ENCODE measurements around the gene HRH3.
A peak's percentile ranks its signal among the peaks of the same experiment; 100 is the strongest.

HRH3 gene

DNA sequence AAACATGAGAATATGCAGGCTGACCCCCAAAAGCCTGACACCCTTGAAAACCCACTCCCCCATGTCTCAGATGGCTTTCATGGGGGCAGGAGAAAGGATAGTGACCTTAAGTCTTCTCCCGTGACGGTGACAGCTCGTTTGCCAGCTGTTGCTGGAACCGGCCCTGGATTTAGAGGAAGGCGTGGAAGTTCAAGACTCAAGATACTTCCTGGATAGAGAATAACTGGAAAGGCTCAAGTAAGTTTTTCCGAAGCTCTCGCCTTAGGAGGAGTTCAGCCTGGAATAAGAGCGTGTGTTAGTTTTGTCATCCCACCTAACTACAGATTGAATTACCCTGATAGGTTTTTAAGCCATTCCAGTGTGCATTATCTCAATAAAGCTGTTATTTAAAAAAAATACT lies 48.8 kb downstream of the HRH3 start:
- H3K4me3 Mint-ChIP-seq: no peak overlapping the region
- no peak for DNase-seq
- peak overlapping the region; percentile 62 for H3K27ac Mint-ChIP-seq
- TF ChIP-seq, protein P1, sequence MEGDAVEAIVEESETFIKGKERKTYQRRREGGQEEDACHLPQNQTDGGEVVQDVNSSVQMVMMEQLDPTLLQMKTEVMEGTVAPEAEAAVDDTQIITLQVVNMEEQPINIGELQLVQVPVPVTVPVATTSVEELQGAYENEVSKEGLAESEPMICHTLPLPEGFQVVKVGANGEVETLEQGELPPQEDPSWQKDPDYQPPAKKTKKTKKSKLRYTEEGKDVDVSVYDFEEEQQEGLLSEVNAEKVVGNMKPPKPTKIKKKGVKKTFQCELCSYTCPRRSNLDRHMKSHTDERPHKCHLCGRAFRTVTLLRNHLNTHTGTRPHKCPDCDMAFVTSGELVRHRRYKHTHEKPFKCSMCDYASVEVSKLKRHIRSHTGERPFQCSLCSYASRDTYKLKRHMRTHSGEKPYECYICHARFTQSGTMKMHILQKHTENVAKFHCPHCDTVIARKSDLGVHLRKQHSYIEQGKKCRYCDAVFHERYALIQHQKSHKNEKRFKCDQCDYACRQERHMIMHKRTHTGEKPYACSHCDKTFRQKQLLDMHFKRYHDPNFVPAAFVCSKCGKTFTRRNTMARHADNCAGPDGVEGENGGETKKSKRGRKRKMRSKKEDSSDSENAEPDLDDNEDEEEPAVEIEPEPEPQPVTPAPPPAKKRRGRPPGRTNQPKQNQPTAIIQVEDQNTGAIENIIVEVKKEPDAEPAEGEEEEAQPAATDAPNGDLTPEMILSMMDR (IDR thresholded peaks at IDR 0.05): no peak
- peaks cover 3% of the 10 kb centered on the region for H3K27me3 Mint-ChIP-seq (ENCODE audit: low read depth, poor library complexity)
- H3K4me1 Mint-ChIP-seq: no peaks in the 10 kb centered on the region
- H3K9me3 Mint-ChIP-seq: no peaks in the 10 kb centered on the region
- H3K36me3 Mint-ChIP-seq (ENCODE audit: low read depth): peaks cover 39% of the 10 kb centered on the region

DNA sequence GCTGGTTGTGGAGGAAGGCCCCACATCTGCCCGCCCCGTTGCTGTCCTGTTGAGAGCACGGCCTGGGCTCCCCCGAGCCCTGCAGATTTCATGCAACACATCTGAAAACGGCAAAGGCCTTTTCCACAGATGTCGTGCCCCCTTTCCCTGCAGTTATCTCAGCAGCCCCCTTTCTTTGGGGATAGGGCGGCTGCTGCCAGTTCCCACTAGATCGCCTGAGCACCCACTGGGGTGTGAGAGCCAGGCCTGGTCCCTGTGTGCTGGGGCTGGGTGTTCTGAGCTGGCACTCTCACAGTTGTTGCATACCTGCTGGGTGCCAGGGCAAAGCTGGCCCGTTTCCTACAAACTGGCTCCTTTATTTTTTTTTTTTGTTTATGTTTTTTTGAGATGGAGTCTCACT lies 49.5 kb downstream of the HRH3 start:
- H3K27ac Mint-ChIP-seq: no peak overlapping the region
- H3K36me3 Mint-ChIP-seq (ENCODE audit: low read depth): peaks cover 43% of the 10 kb centered on the region
- no peaks in the 10 kb centered on the region for H3K9me3 Mint-ChIP-seq
- TF ChIP-seq, protein P1 (IDR thresholded peaks at IDR 0.05): no peak
- DNase-seq: no peak
- H3K4me3 Mint-ChIP-seq: no peak overlapping the region
- H3K4me1 Mint-ChIP-seq: no peaks in the 10 kb centered on the region
- H3K27me3 Mint-ChIP-seq (ENCODE audit: low read depth, poor library complexity): peaks cover 3% of the 10 kb centered on the region

- TF ChIP-seq, protein P1 (IDR thresholded peaks at IDR 0.05): no peak
- no peaks in the 10 kb centered on the region for H3K27me3 Mint-ChIP-seq (ENCODE audit: low read depth, poor library complexity)
- DNase-seq: no peak
These were observed 51.1 kb downstream of the HRH3 start for GRCh38 chr20:62168890-62169435.

DNA sequence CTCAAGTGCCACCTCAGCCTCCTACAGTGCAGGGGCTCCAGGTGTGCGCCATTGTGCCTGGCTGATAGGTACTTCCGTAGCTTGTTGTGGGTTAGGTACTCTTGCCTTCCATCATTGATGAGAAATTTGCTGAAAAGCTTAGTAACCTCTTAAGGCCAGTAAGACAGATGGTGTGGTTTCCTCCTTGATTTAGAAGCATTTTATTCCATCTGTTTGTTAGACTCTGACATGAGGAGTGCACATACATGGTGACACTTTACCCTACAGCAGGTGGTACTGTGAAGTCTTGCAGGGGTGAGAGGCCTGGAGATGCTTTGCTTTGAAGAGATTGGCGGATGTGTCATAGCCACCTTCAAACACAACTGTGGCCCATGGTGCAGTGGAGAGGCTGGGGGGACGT lies 52.0 kb downstream of the HRH3 start:
- TF ChIP-seq, protein P1 (IDR thresholded peaks at IDR 0.05): no peak
- Mint-ChIP-seq H3K27me3 (ENCODE audit: low read depth, poor library complexity) (no peaks in the 10 kb centered on the region), H3K36me3 (ENCODE audit: low read depth) (peaks cover 38% of the 10 kb centered on the region), H3K9me3 (no peaks in the 10 kb centered on the region), H3K27ac (no peak overlapping the region), H3K4me3 (no peak overlapping the region), H3K4me1 (no peaks in the 10 kb centered on the region)
- no peak for DNase-seq

More at GRCh38 chr20:62168890-62169435, 51.1 kb downstream of the HRH3 start:
- H3K4me1 Mint-ChIP-seq: no peaks in the 10 kb centered on the region
- no peaks in the 10 kb centered on the region for H3K9me3 Mint-ChIP-seq
- H3K36me3 Mint-ChIP-seq (ENCODE audit: low read depth): peaks cover 39% of the 10 kb centered on the region
- no peak overlapping the region for H3K27ac Mint-ChIP-seq
- no peak overlapping the region for H3K4me3 Mint-ChIP-seq

- no peak overlapping the region for H3K27ac Mint-ChIP-seq
- no peak overlapping the region for H3K4me3 Mint-ChIP-seq
- no peaks in the 10 kb centered on the region for H3K27me3 Mint-ChIP-seq (ENCODE audit: low read depth, poor library complexity)
- no peaks in the 10 kb centered on the region for H3K9me3 Mint-ChIP-seq
- peaks cover 38% of the 10 kb centered on the region for H3K36me3 Mint-ChIP-seq (ENCODE audit: low read depth)
- no peak for DNase-seq
- TF ChIP-seq, protein P1 (IDR thresholded peaks at IDR 0.05): no peak
- no peaks in the 10 kb centered on the region for H3K4me1 Mint-ChIP-seq
These were observed 52.6 kb downstream of the HRH3 start for GRCh38 chr20:62167474-62167873.

- no peak for DNase-seq
- no peaks in the 10 kb centered on the region for H3K27me3 Mint-ChIP-seq (ENCODE audit: low read depth, poor library complexity)
- H3K27ac Mint-ChIP-seq: peak overlapping the region; percentile 91
- TF ChIP-seq, protein P1 (IDR thresholded peaks at IDR 0.05): no peak
- no peaks in the 10 kb centered on the region for H3K9me3 Mint-ChIP-seq
- H3K36me3 Mint-ChIP-seq (ENCODE audit: low read depth): peaks cover 39% of the 10 kb centered on the region
- H3K4me3 Mint-ChIP-seq: no peak overlapping the region
- H3K4me1 Mint-ChIP-seq: no peaks in the 10 kb centered on the region
These were observed 54.2 kb downstream of the HRH3 start for GRCh38 chr20:62165762-62166399.
